Ascending aorta (tissue), 2 donors: ENCODE measurements around the gene F5. TPM values are rescaled to one million over a fixed set of nuclear protein-coding genes. Genes with fewer than 3 reads are reported as not detected.

Experiments
- DNase-seq, 2 donors: peaks; one replicate each; pipeline ENCODE4 v3.0.0-alpha.2; 2019; ENCODE audit warnings: low spot score in 2 of 2
- H3K27ac ChIP-seq, 2 donors: fragments of 200-600 bp; sonication (generic); one replicate each; pipeline ENCODE4 v1.5.1; 2016 to 2017; ENCODE audit warnings: mild to moderate bottlenecking in 1 of 2
- H3K27me3 ChIP-seq: fragments of 200-600 bp; sonication (generic); one replicate; pipeline ENCODE4 v1.5.1; 2017
- H3K36me3 ChIP-seq, 2 donors: fragments of 200-600 bp; sonication (generic); one replicate each; pipeline ENCODE4 v1.5.1; 2016
- H3K4me1 ChIP-seq, 2 donors: fragments of 200-600 bp; sonication (generic); one replicate each; pipeline ENCODE4 v1.5.1; 2016 to 2017; ENCODE audit warnings: mild to moderate bottlenecking in 1 of 2
- H3K4me3 ChIP-seq, 2 donors: fragments of 200-600 bp; sonication (generic); one replicate each; pipeline ENCODE4 v1.5.1; 2016 to 2017; ENCODE audit warnings: mild to moderate bottlenecking in 1 of 2
- H3K9me3 ChIP-seq, 2 donors: fragments of 200-600 bp; sonication (generic); one replicate each; pipeline ENCODE4 v1.5.1; 2016
- CTCF ChIP-seq, 3 experiments: fragments of 200-600 bp in 2 of 3; fragments of 450-650 bp in 1 of 3; sonication (generic) in 2 of 3; IDR thresholded peaks; one replicate each; pipeline ENCODE4 v1.5.1; 2016 to 2019; ENCODE audit warnings: antibody characterized with exemption in 3 of 3, mild to moderate bottlenecking in 1 of 3, moderate library complexity in 1 of 3
- intact Hi-C: fragments of 100-400 bp; cut with DNase I; formaldehyde crosslinking; loops from one replicate; pipeline ENCODE4 v1.15.1; 2023
- total RNA-seq: library from RNA; depleted of rRNA; stranded (reverse); fragments of >200 nt; gene quantifications from one replicate; pipeline ENCODE4 v1.1.0, GENCODE V29; 2016

F5 gene
- total RNA-seq, 1 donor from 2014 or later, result not detected

- Histone ChIP-seq H3K9me3 (no peaks in the 10 kb centered on the region), H3K4me1 (no peaks in the 10 kb centered on the region), H3K36me3 (no peaks in the 10 kb centered on the region), H3K27ac (no peak overlapping the region), H3K4me3 (no peak overlapping the region), H3K27me3 (no peaks in the 10 kb centered on the region)
- DNase-seq, result no peak
- peak; percentile 20 to 44 (median 28) for TF ChIP-seq CTCF (IDR thresholded peaks at IDR 0.05)
- intact Hi-C loops, result loop anchor here (2.0 kb wide), 1 partner anchor 208 kb away; no protein-coding TSS in a partner anchor
Measured at GRCh38 chr1:169601096-169601881, 15.0 kb upstream of the F5 start.

- Histone ChIP-seq H3K27me3 (no peaks in the 10 kb centered on the region), H3K36me3 (no peaks in the 10 kb centered on the region), H3K27ac (no peak overlapping the region), H3K4me1 (no peaks in the 10 kb centered on the region), H3K9me3 (no peaks in the 10 kb centered on the region), H3K4me3 (no peak overlapping the region)
- intact Hi-C loops, result no loop called here
- no peak for DNase-seq
- no peak for TF ChIP-seq CTCF (IDR thresholded peaks at IDR 0.05)
Measured at GRCh38 chr1:169595764-169596711, 9.8 kb upstream of the F5 start.

GRCh38 chr1:169594391-169594790 is 8.1 kb upstream of the F5 start:
- H3K27ac ChIP-seq, result no peak overlapping the region
- H3K27me3 ChIP-seq, result no peaks in the 10 kb centered on the region
- no peak for DNase-seq
- no peaks in the 10 kb centered on the region for H3K4me1 ChIP-seq
- H3K36me3 ChIP-seq, result no peaks in the 10 kb centered on the region
- H3K9me3 ChIP-seq, result no peaks in the 10 kb centered on the region
- intact Hi-C loops, result no loop called here
- TF ChIP-seq CTCF (IDR thresholded peaks at IDR 0.05), result no peak
- no peak overlapping the region for H3K4me3 ChIP-seq

GRCh38 chr1:169590932-169591331 is 4.7 kb upstream of the F5 start:
- no peak overlapping the region for H3K4me3 ChIP-seq
- H3K27ac ChIP-seq, result no peak overlapping the region
- intact Hi-C loops, result no loop called here
- no peak for TF ChIP-seq CTCF (IDR thresholded peaks at IDR 0.05)
- no peaks in the 10 kb centered on the region for H3K4me1 ChIP-seq
- H3K36me3 ChIP-seq, result no peaks in the 10 kb centered on the region
- H3K27me3 ChIP-seq, result no peaks in the 10 kb centered on the region
- no peak for DNase-seq
- H3K9me3 ChIP-seq, result no peaks in the 10 kb centered on the region

GRCh38 chr1:169588785-169589485 is 2.7 kb upstream of the F5 start:
- intact Hi-C loops, result no loop called here
- Histone ChIP-seq H3K9me3 (no peaks in the 10 kb centered on the region), H3K27me3 (no peaks in the 10 kb centered on the region), H3K27ac (no peak overlapping the region), H3K4me3 (no peak overlapping the region), H3K4me1 (no peaks in the 10 kb centered on the region), H3K36me3 (no peaks in the 10 kb centered on the region)
- no peak for DNase-seq
- TF ChIP-seq CTCF (IDR thresholded peaks at IDR 0.05), result no peak
